ENCODE results near the gene PTPRE. TPM values are rescaled to one million over a fixed set of nuclear protein-coding genes. Genes with fewer than 3 reads are reported as not detected.

The PTPRE gene
- polyA plus RNA-seq, 1 donor from 2014 or later: 4.1 TPM

- Histone ChIP-seq H3K27ac (ENCODE audit: low read length) (no peak overlapping the region), H2AFZ (ENCODE audit: low read depth, low read length) (no peak overlapping the region), H3K9me2 (ENCODE audit: insufficient read depth, low read length) (no peaks in the 10 kb centered on the region), H3K27me3 (ENCODE audit: insufficient read depth, low read depth, low read length) (peaks cover 12% of the 10 kb centered on the region), H3K36me3 (ENCODE audit: insufficient read depth, low read length) (no peaks in the 10 kb centered on the region), H4K20me1 (ENCODE audit: insufficient read depth) (no peaks in the 10 kb centered on the region), H3K9me3 (ENCODE audit: low read length) (no peaks in the 10 kb centered on the region), H3K4me3 (ENCODE audit: low read length) (peak overlapping the region; percentile 67), H3K9ac (ENCODE audit: low read length) (no peak overlapping the region), H3K4me2 (ENCODE audit: low read length) (no peak overlapping the region), H3K79me2 (replicated peaks; ENCODE audit: insufficient read depth, low read length) (no peaks in the 10 kb centered on the region), H3F3A (ENCODE audit: insufficient read depth, low read length, poor library complexity, severe bottlenecking) (no peaks in the 10 kb centered on the region)
- TF ChIP-seq REST (IDR thresholded peaks at IDR 0.05; ENCODE audit: borderline replicate concordance) (no peak), EP300 (conservative IDR thresholded peaks at IDR 0.05; ENCODE audit: poor library complexity, severe bottlenecking) (no peak), CTCF (IDR thresholded peaks at IDR 0.05; ENCODE audit: poor library complexity, severe bottlenecking) (no peak), RAD21 (conservative IDR thresholded peaks at IDR 0.05) (no peak), TAF1 (IDR thresholded peaks at IDR 0.05; ENCODE audit: low read depth) (no peak), POLR2AphosphoS5 (IDR thresholded peaks at IDR 0.05) (no peak), EZH2 (IDR thresholded peaks at IDR 0.05; ENCODE audit: borderline replicate concordance, insufficient read depth, low read length, poor library complexity, severe bottlenecking) (no peak), MXI1 (conservative IDR thresholded peaks at IDR 0.05; ENCODE audit: poor library complexity, severe bottlenecking) (no peak), SMC3 (conservative IDR thresholded peaks at IDR 0.05; ENCODE audit: poor library complexity) (no peak)
These were observed 1.4 kb downstream of the PTPRE start for GRCh38 chr10:127908106-127908958.

- H3K9me2 ChIP-seq (ENCODE audit: insufficient read depth, low read length): no peaks in the 10 kb centered on the region
- TF ChIP-seq RAD21 (conservative IDR thresholded peaks at IDR 0.05) (no peak), REST (IDR thresholded peaks at IDR 0.05; ENCODE audit: borderline replicate concordance) (no peak), EP300 (conservative IDR thresholded peaks at IDR 0.05; ENCODE audit: poor library complexity, severe bottlenecking) (no peak), POLR2AphosphoS5 (IDR thresholded peaks at IDR 0.05) (no peak), TAF1 (IDR thresholded peaks at IDR 0.05; ENCODE audit: low read depth) (no peak), MXI1 (conservative IDR thresholded peaks at IDR 0.05; ENCODE audit: poor library complexity, severe bottlenecking) (no peak), SMC3 (conservative IDR thresholded peaks at IDR 0.05; ENCODE audit: poor library complexity) (no peak), CTCF (IDR thresholded peaks at IDR 0.05; ENCODE audit: poor library complexity, severe bottlenecking) (no peak), EZH2 (IDR thresholded peaks at IDR 0.05; ENCODE audit: borderline replicate concordance, insufficient read depth, low read length, poor library complexity, severe bottlenecking) (no peak)
- H2AFZ ChIP-seq (ENCODE audit: low read depth, low read length): no peak overlapping the region
- no peak overlapping the region for H3K4me2 ChIP-seq (ENCODE audit: low read length)
- H3K79me2 ChIP-seq (replicated peaks; ENCODE audit: insufficient read depth, low read length): no peaks in the 10 kb centered on the region
- no peak overlapping the region for H3K9ac ChIP-seq (ENCODE audit: low read length)
- peaks cover 12% of the 10 kb centered on the region for H3K27me3 ChIP-seq (ENCODE audit: insufficient read depth, low read depth, low read length)
- H4K20me1 ChIP-seq (ENCODE audit: insufficient read depth): no peaks in the 10 kb centered on the region
- no peaks in the 10 kb centered on the region for H3F3A ChIP-seq (ENCODE audit: insufficient read depth, low read length, poor library complexity, severe bottlenecking)
- H3K9me3 ChIP-seq (ENCODE audit: low read length): no peaks in the 10 kb centered on the region
- no peak overlapping the region for H3K4me3 ChIP-seq (ENCODE audit: low read length)
- H3K27ac ChIP-seq (ENCODE audit: low read length): no peak overlapping the region
- H3K36me3 ChIP-seq (ENCODE audit: insufficient read depth, low read length): no peaks in the 10 kb centered on the region
These were observed 2.0 kb downstream of the PTPRE start for GRCh38 chr10:127908959-127909267.

All from neural cell (in vitro differentiated cells).